Embryonic facial prominence (tissue), 1 donor: ENCODE measurements around the gene RXFP1.
"Not testable (repeated sequence)": the region's sequence is repeated elsewhere in the genome, so short reads cannot be mapped to it uniquely, and the experiment has no call there.

Experiments
- DNase-seq: peaks from one replicate; pipeline ENCODE4 v3.0.0-alpha.2; 2016; ENCODE audit errors: extremely low spot score

Gene RXFP1

GRCh38 chr4:158610790-158611189 lies 89.1 kb downstream of the RXFP1 start:
- no peak for DNase-seq

GRCh38 chr4:158613046-158613445 lies 91.4 kb downstream of the RXFP1 start:
- no peak for DNase-seq

GRCh38 chr4:158617956-158618355 lies 96.3 kb downstream of the RXFP1 start:
- DNase-seq: no peak

GRCh38 chr4:158621729-158622128 lies 100.0 kb downstream of the RXFP1 start:
- no peak for DNase-seq

- no peak for DNase-seq
Measured at GRCh38 chr4:158622251-158622650, 100.6 kb downstream of the RXFP1 start.

- no peak for DNase-seq
Measured at GRCh38 chr4:158624889-158625478, 103.3 kb downstream of the RXFP1 start.

GRCh38 chr4:158625544-158625943 lies 103.9 kb downstream of the RXFP1 start:
- DNase-seq: no peak

GRCh38 chr4:158630893-158631292 lies 109.2 kb downstream of the RXFP1 start:
- no peak for DNase-seq

GRCh38 chr4:158636619-158637018 lies 114.9 kb downstream of the RXFP1 start:
- no peak for DNase-seq

GRCh38 chr4:158644356-158644755 lies 122.7 kb downstream of the RXFP1 start:
- DNase-seq: no peak

- DNase-seq: no peak
Measured at GRCh38 chr4:158644760-158645159, 123.1 kb downstream of the RXFP1 start.

GRCh38 chr4:158649111-158649680 lies 127.5 kb downstream of the RXFP1 start:
- DNase-seq: no peak

GRCh38 chr4:158652920-158653319 lies 131.2 kb downstream of the RXFP1 start:
- DNase-seq: no peak

- DNase-seq: no peak
Measured at GRCh38 chr4:158656439-158656838, 134.8 kb downstream of the RXFP1 start.

GRCh38 chr4:158657291-158657690 lies 135.6 kb downstream of the RXFP1 start:
- no peak for DNase-seq

GRCh38 chr4:158663255-158663654 lies 141.6 kb downstream of the RXFP1 start:
- DNase-seq: not testable (repeated sequence)

- not testable (repeated sequence) for DNase-seq
Measured at GRCh38 chr4:158663707-158664625, 142.3 kb downstream of the RXFP1 start.

GRCh38 chr4:158664806-158665205 lies 143.1 kb downstream of the RXFP1 start:
- DNase-seq: no peak

GRCh38 chr4:158666892-158667291 lies 145.2 kb downstream of the RXFP1 start:
- DNase-seq: no peak

- no peak for DNase-seq
Measured at GRCh38 chr4:158667651-158668198, 146.0 kb downstream of the RXFP1 start.

- no peak for DNase-seq
Measured at GRCh38 chr4:158669310-158669709, 147.6 kb downstream of the RXFP1 start.

- DNase-seq: peak; percentile 86
Measured at GRCh38 chr4:158670975-158671664, 149.4 kb downstream of the RXFP1 start.
